HTERT RPE-1 (cell line): Measurements from ENCODE around the gene SLC31A2.

Experiments used
- in situ Hi-C: fragments of 300-500 bp; cut with MboI; formaldehyde crosslinking; loops from 4 replicates; pipeline ENCODE4 v1.14.3; 2020; ENCODE audit warnings: low sequenced_read_pairs

The SLC31A2 gene

DNA sequence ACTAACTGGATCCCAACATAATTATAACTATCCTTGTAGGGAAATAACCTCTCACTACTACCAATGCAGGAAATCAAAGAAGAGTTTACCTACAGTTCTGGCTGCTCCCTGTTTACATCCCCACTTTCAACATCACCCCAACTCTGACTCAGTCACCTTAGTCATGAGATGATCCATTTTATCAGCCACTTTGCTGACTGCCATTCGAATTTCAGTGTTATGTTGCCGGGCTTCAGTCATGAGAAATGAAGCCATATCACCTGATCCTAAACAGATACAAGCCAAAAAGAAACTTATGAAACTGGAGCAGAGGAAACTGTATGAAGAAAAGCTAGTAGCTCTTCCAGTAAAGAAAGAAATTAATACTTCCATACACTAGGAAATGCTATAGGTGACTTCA is 33.7 kb downstream of the SLC31A2 start:
- in situ Hi-C loops = no loop called here

- in situ Hi-C loops = no loop called here
Measured at GRCh38 chr9:113185271-113185670, 34.5 kb downstream of the SLC31A2 start.

DNA sequence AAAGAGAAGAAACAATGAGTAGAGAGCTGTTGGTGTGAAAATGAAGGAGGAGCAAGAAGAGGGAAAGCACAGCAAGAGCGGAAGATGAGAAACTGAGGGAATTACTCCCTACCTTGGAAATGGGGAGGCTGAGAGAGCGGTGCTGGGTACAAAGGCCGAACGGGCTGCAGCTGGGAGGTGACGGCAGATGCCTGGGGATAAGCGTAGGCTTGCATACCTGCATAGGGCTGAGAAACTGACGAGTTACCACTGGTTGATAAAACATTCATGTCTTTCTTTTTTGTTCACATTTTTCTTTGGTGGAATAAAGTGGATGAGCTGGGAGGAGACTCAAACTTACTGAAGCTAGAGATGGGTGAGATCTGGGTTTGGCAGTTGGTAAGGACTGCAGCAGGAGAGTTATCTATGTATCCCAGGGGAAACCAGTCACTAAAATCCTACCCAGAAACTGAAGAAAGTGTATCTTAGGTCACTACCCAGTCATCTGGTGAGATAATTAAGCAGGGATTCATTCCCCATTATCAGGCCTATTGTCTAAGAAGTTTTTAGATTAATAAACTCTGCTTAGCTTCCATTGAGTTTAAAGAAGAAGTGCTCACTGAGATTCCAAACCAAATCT is 35.4 kb downstream of the SLC31A2 start:
- in situ Hi-C loops = no loop called here

- in situ Hi-C loops = no loop called here
Measured at GRCh38 chr9:113187929-113188595, 37.3 kb downstream of the SLC31A2 start.

DNA sequence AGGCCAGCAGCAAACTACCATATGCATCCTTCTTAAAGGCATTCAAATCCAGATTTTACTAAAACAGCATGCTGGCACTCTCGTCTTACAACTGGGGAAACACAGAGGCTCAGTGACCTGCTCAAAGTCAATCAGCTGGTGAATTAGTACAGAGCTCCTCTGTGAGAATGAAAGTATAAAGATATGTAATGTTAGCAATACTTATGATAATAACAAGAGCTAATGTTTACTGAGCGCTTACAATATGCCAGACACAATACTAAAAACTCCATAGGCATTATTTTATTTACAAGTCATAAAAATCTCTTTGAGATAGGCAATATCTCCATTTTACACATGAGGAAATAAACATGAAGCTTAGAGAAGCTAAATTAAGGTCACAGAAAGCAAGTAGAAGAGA is 41.6 kb downstream of the SLC31A2 start:
- in situ Hi-C loops = no loop called here

- in situ Hi-C loops = no loop called here
Measured at GRCh38 chr9:113199683-113200329, 49.0 kb downstream of the SLC31A2 start.

DNA sequence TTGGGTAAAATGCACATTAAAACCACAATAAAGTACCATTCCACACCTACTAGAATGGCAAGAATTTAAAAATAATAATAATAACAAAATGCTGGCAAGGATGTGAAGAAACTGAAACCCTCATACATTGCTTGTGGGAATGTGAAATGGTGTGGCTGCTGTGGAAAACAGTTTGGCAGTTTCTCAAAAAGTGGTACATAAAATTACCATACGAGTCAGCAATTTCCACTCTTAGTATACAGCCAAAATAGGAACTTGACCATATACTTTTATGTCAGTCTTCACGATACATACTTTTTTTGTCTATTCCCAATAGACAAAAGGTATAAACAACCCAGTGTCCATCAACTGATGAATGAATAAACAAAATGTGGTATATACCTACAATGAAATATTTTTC is 54.6 kb downstream of the SLC31A2 start:
- in situ Hi-C loops = no loop called here

DNA sequence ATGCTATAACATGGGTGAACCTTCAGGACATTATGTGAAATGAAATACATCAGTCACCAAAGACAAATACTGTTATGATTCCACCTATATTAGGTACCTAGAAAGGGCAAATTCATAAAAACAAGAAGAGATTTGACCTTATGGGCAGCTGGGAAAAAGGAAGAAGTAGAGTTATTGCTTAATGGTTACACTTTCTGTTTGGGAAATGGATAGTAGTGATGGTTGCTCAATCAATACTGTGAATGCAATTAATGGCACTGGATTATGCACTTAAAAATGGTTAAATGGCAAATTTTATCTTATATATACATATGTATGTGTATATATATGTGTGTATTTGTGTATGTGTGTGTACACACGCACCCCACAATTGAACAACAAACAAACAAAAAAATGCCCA is 55.1 kb downstream of the SLC31A2 start:
- in situ Hi-C loops = no loop called here

GRCh38 chr9:113210815-113211214 is 60.0 kb downstream of the SLC31A2 start:
- in situ Hi-C loops = no loop called here
